ENCODE measurements around the gene RHBDD1. TPM values are rescaled to one million over a fixed set of nuclear protein-coding genes. Genes with fewer than 3 reads are reported as not detected.

RHBDD1 gene
- total and polyA plus RNA-seq, 2 donors = 11.5 to 62.0 TPM

DNA sequence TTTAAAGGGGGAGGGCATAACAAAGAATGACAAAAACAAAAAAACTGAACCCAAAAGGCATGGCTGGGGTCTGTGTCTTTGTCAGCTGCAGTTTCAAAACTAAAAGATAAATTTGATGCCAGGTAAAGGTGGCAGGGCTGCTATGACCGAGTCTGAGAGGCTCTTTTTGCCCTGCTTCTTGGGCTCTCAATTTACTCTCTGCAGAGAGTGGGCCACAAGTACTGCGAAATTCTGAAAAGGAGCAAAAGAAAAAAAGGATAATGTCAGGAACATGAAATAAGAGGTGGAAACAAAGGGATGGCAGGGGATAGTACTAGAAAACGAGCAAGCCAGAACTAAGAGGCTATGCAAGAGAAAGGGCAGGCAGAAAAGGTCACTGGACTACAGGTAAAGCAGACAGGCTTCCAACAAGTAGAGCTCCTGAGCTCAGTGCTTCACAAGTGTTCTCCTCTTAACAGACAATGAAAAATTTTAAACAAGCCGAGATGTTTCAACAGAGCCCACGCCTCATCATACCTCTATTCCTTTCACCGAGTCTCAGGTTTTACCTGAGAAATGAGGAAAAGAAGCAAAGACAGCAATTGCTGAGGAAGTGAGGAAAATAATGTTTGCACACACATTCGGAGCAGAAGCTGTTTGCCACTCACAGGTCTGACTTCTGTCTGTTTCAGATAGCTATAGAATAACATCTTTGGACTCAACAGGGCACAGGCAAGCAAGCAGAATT is 43.5 kb upstream of the RHBDD1 start:
- Histone ChIP-seq H3K27ac (ENCODE audit: low read depth in 1 of 2, low read length in 1 of 2) (peak overlapping the region; percentile 92 to 97), H3K9me3 (ENCODE audit: control insufficient read depth in 2 of 2, insufficient read depth in 1 of 2, low read length in 1 of 2) (peaks cover 0 to 4% of the 10 kb centered on the region in 2 donors), H3K4me3 (ENCODE audit: low read length in 2 of 2) (peak overlapping the region; percentile 76), H3K36me3 (ENCODE audit: control insufficient read depth in 2 of 2, insufficient read depth in 2 of 2, low read length in 1 of 2) (peaks cover 21 to 28% of the 10 kb centered on the region in 2 donors), H3K27me3 (ENCODE audit: control insufficient read depth in 2 of 2, insufficient read depth in 1 of 2, low read length in 1 of 2) (no peaks in the 10 kb centered on the region), H3K4me1 (ENCODE audit: control insufficient read depth in 2 of 2, insufficient read depth in 2 of 2, low read length in 2 of 2) (peaks cover 38 to 47% of the 10 kb centered on the region in 2 donors)
- 71% methylated on average over 7 of the region's 7 CpGs for WGBS
- DNase-seq (ENCODE audit: low read depth in 6 of 9, low spot score in 9 of 9) = peak in 1 of 9 donors; percentile 44

DNA sequence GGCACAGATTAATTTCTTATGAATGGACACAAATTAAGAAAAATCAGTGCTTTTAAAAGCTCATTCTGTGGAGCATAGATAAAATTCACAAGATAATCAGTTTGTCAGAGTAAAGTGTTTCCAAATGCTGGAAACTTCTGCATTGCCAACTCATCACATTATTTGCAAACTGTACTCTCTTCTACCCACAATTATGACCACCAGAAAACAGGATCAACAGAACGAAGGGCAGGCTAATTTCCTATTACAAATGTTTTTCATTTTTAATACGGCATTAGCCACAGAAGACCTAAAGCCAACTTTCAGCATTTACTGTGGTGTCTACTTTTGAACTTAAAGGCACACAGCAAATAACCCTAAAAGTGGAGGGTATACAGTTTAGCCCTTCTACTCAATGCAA is 42.2 kb upstream of the RHBDD1 start:
- 86% methylated on average over 2 of the region's 2 CpGs for WGBS
- Histone ChIP-seq H3K4me1 (ENCODE audit: control insufficient read depth in 2 of 2, insufficient read depth in 2 of 2, low read length in 2 of 2) (peaks cover 42 to 57% of the 10 kb centered on the region in 2 donors), H3K36me3 (ENCODE audit: control insufficient read depth in 2 of 2, insufficient read depth in 2 of 2, low read length in 1 of 2) (peaks cover 29 to 30% of the 10 kb centered on the region in 2 donors), H3K4me3 (ENCODE audit: low read length in 2 of 2) (peak overlapping the region; percentile 32 to 46), H3K27ac (ENCODE audit: low read depth in 1 of 2, low read length in 1 of 2) (peak overlapping the region in 1 of 2 donors; percentile 6), H3K9me3 (ENCODE audit: control insufficient read depth in 2 of 2, insufficient read depth in 1 of 2, low read length in 1 of 2) (peaks cover 1 to 4% of the 10 kb centered on the region in 2 donors), H3K27me3 (ENCODE audit: control insufficient read depth in 2 of 2, insufficient read depth in 1 of 2, low read length in 1 of 2) (peaks cover 0 to 3% of the 10 kb centered on the region in 2 donors)
- no peak for DNase-seq (ENCODE audit: low read depth in 6 of 9, low spot score in 9 of 9)

DNA sequence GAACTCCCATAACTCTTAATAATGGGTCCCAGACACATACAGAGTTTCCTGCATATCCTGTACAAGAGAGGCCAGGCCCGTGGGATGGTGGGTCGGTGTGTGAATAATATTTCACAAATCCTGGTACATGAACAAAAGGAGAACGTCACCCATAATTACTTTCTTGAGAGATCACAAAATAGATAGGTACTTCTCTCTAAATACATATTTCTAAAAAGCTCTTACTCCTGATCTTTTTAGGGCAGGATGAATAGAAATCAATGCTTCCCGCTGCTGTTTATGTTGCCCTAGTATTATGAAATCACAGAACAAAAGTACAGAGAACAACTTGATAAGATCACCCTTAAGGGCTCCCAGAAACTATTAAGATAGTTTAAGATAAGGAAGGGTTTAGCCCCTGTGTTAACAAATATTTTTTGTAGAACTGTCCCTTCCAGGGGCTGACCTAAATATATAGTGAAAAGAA is 41.6 kb upstream of the RHBDD1 start:
- H3K4me3 ChIP-seq (ENCODE audit: low read length in 2 of 2) = peak overlapping the region; percentile 32 to 46
- DNase-seq (ENCODE audit: low read depth in 6 of 9, low spot score in 9 of 9) = no peak

DNA sequence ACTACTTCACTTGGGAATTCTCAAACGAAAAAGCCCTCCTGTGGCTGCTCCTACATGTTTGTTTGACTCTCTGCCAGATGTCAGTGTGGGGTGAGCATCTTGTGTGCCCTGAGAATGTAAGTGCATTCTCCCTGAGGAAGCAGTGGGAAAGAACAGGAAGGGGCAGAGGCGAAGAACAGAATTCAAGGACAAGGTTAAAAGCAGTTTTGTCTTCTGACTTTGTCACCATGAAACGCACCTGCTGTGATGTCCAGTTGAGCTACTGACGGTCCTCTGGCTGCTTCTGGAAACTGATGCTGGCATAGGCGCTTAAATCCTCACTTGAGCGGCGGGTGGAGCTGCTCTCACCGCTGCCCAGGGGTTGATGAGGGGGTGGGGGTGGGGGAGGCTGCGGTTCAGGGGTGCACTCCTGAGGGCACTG is 41.1 kb upstream of the RHBDD1 start:
- WGBS = 85% methylated on average over 9 of the region's 9 CpGs
- Histone ChIP-seq H3K27ac (ENCODE audit: low read depth in 1 of 2, low read length in 1 of 2) (peak overlapping the region; percentile 21 to 41), H3K27me3 (ENCODE audit: control insufficient read depth in 2 of 2, insufficient read depth in 1 of 2, low read length in 1 of 2) (peaks cover 0 to 3% of the 10 kb centered on the region in 2 donors), H3K4me1 (ENCODE audit: control insufficient read depth in 2 of 2, insufficient read depth in 2 of 2, low read length in 2 of 2) (peaks cover 38 to 57% of the 10 kb centered on the region in 2 donors), H3K36me3 (ENCODE audit: control insufficient read depth in 2 of 2, insufficient read depth in 2 of 2, low read length in 1 of 2) (peaks cover 29 to 30% of the 10 kb centered on the region in 2 donors), H3K4me3 (ENCODE audit: low read length in 2 of 2) (peak overlapping the region; percentile 32 to 46), H3K9me3 (ENCODE audit: control insufficient read depth in 2 of 2, insufficient read depth in 1 of 2, low read length in 1 of 2) (peaks cover 1 to 4% of the 10 kb centered on the region in 2 donors)
- DNase-seq (ENCODE audit: low read depth in 6 of 9, low spot score in 9 of 9) = no peak

More for the DNA sequence above, 41.6 kb upstream of the RHBDD1 start:
- Histone ChIP-seq H3K4me1 (ENCODE audit: control insufficient read depth in 2 of 2, insufficient read depth in 2 of 2, low read length in 2 of 2) (peaks cover 42 to 57% of the 10 kb centered on the region in 2 donors), H3K27ac (ENCODE audit: low read depth in 1 of 2, low read length in 1 of 2) (peak overlapping the region in 1 of 2 donors; percentile 6), H3K27me3 (ENCODE audit: control insufficient read depth in 2 of 2, insufficient read depth in 1 of 2, low read length in 1 of 2) (peaks cover 0 to 3% of the 10 kb centered on the region in 2 donors), H3K36me3 (ENCODE audit: control insufficient read depth in 2 of 2, insufficient read depth in 2 of 2, low read length in 1 of 2) (peaks cover 29 to 30% of the 10 kb centered on the region in 2 donors), H3K9me3 (ENCODE audit: control insufficient read depth in 2 of 2, insufficient read depth in 1 of 2, low read length in 1 of 2) (peaks cover 1 to 4% of the 10 kb centered on the region in 2 donors)
- WGBS = 91% methylated on average over 4 of the region's 4 CpGs

DNA sequence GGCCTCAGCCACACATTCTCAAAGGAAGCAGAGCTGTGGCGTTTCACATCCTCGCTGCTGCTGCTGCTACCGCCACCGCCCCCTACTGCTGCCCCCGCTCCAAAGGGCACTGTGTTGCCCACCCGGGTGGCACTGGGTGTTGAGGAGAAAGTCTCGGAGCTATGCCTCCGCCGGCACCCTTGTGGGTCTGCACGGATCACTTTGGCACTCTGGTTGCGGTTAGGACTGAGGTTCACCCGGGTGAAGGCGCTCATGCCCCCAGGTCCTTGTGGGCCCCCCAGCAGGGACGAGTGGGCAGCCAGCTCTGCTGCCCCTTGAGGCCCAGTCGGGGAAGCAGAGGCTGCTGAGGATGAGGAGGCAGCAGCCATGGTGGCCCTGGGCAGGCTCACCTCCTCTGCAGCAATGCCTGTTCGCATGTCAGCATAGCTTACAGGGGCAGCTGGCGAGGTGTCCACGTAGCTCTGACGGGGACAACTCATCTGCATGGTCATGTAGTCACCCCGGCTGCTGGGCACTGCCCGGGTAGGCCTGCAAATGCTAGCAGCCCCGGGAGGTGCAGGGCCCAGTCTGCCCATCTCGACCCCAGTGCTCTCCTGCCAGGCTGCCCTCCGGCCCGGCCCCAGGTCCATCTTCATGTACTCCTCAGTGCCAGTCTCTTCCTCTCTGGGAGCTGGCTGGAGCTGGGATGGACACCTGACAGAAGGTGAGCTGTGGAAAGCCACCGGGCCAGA is 40.4 kb upstream of the RHBDD1 start:
- DNase-seq (ENCODE audit: low read depth in 6 of 9, low spot score in 9 of 9) = no peak
- peaks cover 0 to 3% of the 10 kb centered on the region in 2 donors for H3K27me3 ChIP-seq (ENCODE audit: control insufficient read depth in 2 of 2, insufficient read depth in 1 of 2, low read length in 1 of 2)
- peak overlapping the region; percentile 12 to 46 for H3K4me3 ChIP-seq (ENCODE audit: low read length in 2 of 2)
- peaks cover 33 to 60% of the 10 kb centered on the region in 2 donors for H3K4me1 ChIP-seq (ENCODE audit: control insufficient read depth in 2 of 2, insufficient read depth in 2 of 2, low read length in 2 of 2)
- peak overlapping the region; percentile 41 to 68 for H3K27ac ChIP-seq (ENCODE audit: low read depth in 1 of 2, low read length in 1 of 2)
- 95% methylated on average over 26 of the region's 26 CpGs for WGBS
- H3K36me3 ChIP-seq (ENCODE audit: control insufficient read depth in 2 of 2, insufficient read depth in 2 of 2, low read length in 1 of 2) = peaks cover 29 to 30% of the 10 kb centered on the region in 2 donors
- peaks cover 1 to 4% of the 10 kb centered on the region in 2 donors for H3K9me3 ChIP-seq (ENCODE audit: control insufficient read depth in 2 of 2, insufficient read depth in 1 of 2, low read length in 1 of 2)

DNA sequence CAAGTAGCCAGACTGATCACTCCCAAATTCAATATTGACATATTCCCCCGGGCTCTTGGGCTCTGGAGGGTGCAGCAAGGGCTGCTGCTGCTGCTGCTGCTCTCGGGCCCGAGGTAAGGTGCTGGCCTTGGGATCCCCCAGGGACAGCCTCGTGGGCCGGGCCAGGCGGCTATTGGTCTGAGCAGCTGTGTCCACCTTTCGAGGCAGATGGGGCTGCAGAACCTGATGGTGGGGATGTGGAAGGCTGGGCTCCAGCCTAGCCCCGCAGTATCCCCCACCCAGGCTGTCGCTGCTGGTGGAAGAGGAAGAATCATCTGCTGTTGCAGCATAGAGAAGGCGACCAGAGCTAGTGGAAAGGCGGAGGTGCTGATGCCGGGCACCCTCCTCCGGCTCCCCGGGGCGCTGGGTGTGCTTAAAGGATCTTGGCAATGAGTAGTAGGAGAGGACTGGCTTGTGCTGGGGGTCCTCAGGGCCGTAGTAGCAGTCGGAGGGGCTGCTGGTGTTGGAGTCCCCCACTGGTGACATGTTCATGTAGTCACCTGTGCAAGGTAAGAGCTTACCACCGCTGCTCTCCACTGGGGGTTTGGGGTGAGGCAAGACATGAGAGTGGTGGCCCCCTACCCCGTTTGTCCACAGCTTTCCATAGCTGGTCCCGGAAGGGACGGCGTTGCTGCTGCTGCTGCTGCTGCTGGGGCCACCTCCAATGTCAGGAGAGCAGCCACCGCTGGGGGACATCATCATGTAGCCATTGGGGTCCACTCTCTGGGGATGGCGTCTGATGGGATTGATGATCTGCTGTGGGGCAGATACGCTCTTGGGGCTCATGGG is 39.6 kb upstream of the RHBDD1 start:
- peaks cover 1 to 2% of the 10 kb centered on the region in 2 donors for H3K9me3 ChIP-seq (ENCODE audit: control insufficient read depth in 2 of 2, insufficient read depth in 1 of 2, low read length in 1 of 2)
- no peak for DNase-seq (ENCODE audit: low read depth in 6 of 9, low spot score in 9 of 9)
- H3K4me1 ChIP-seq (ENCODE audit: control insufficient read depth in 2 of 2, insufficient read depth in 2 of 2, low read length in 2 of 2) = peaks cover 34 to 59% of the 10 kb centered on the region in 2 donors
- H3K27me3 ChIP-seq (ENCODE audit: control insufficient read depth in 2 of 2, insufficient read depth in 1 of 2, low read length in 1 of 2) = peaks cover 0 to 3% of the 10 kb centered on the region in 2 donors
- peak overlapping the region in 1 of 2 donors; percentile 68 for H3K27ac ChIP-seq (ENCODE audit: low read depth in 1 of 2, low read length in 1 of 2)
- peaks cover 29 to 30% of the 10 kb centered on the region in 2 donors for H3K36me3 ChIP-seq (ENCODE audit: control insufficient read depth in 2 of 2, insufficient read depth in 2 of 2, low read length in 1 of 2)
- WGBS = 94% methylated on average over 25 of the region's 25 CpGs
- H3K4me3 ChIP-seq (ENCODE audit: low read length in 2 of 2) = peak overlapping the region in 1 of 2 donors; percentile 87

DNA sequence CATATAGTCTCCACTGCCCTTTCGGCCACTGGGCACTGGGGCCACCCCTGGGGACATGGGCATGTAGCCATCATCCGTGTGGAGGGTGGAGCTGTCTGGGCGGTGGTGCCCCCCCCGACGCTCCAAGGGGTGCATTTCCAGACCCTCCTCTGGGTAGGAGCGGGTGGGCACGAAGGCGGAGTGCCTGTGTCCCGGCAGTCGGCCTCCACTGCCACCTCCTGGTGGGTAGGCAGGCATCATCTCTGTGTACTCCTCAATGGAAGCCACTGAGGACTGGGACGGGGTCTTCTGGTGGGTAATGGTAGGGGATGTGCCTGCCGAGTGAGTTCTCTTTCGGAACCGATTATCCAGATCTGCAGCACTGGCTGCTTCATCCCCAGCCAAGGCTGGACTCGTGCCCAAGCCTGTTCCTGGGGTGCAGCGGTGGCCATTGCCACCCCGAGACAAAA is 39.0 kb upstream of the RHBDD1 start:
- Histone ChIP-seq H3K27ac (ENCODE audit: low read depth in 1 of 2, low read length in 1 of 2) (peak overlapping the region in 1 of 2 donors; percentile 37), H3K4me3 (ENCODE audit: low read length in 2 of 2) (peak overlapping the region; percentile 87 to 88), H3K4me1 (ENCODE audit: control insufficient read depth in 2 of 2, insufficient read depth in 2 of 2, low read length in 2 of 2) (peaks cover 36 to 65% of the 10 kb centered on the region in 2 donors), H3K36me3 (ENCODE audit: control insufficient read depth in 2 of 2, insufficient read depth in 2 of 2, low read length in 1 of 2) (peaks cover 29 to 30% of the 10 kb centered on the region in 2 donors), H3K27me3 (ENCODE audit: control insufficient read depth in 2 of 2, insufficient read depth in 1 of 2, low read length in 1 of 2) (peaks cover 0 to 3% of the 10 kb centered on the region in 2 donors), H3K9me3 (ENCODE audit: control insufficient read depth in 2 of 2, insufficient read depth in 1 of 2, low read length in 1 of 2) (peaks cover 0 to 1% of the 10 kb centered on the region in 2 donors)
- 86% methylated on average over 17 of the region's 17 CpGs for WGBS
- peak in 2 of 9 donors; percentile 30 to 45 for DNase-seq (ENCODE audit: low read depth in 6 of 9, low spot score in 9 of 9)

DNA sequence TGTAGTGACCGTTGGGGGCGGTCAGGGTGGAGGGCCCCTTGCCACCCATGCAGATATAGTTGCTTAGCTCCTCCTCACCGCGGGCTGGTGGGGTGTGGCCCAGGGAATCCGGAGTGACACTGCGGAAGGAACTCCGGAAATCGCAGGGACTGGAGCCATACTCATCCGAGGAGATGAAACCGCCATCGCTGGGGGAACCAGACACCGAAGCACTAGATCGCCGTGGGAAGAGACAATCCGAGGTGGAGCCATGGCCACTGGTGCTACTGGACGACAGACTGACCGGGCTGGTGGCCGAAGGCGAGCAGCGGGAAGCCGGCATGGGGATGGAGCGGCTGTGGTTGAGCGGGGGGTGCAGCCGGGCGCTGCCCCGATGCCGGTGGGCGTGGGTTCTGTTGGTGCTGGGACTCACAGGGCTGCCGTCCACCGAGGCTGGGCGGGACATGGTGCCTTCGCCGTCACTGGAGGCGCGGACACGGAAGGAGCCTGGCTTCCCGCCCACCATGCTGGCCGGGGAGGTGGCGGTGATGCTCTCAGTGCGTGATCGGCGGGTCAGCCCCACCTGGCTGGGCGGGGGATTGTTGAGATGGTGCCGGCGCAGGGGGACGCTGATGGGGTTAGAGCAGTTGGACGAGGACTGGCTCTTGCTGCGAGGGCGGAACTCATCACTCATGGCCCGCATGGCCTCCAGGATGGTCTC is 38.4 kb upstream of the RHBDD1 start:
- Histone ChIP-seq H3K27ac (ENCODE audit: low read depth in 1 of 2, low read length in 1 of 2) (no peak overlapping the region), H3K27me3 (ENCODE audit: control insufficient read depth in 2 of 2, insufficient read depth in 1 of 2, low read length in 1 of 2) (peaks cover 0 to 3% of the 10 kb centered on the region in 2 donors), H3K4me3 (ENCODE audit: low read length in 2 of 2) (peak overlapping the region; percentile 87 to 88), H3K9me3 (ENCODE audit: control insufficient read depth in 2 of 2, insufficient read depth in 1 of 2, low read length in 1 of 2) (peaks cover 0 to 1% of the 10 kb centered on the region in 2 donors), H3K4me1 (ENCODE audit: control insufficient read depth in 2 of 2, insufficient read depth in 2 of 2, low read length in 2 of 2) (peaks cover 31 to 60% of the 10 kb centered on the region in 2 donors), H3K36me3 (ENCODE audit: control insufficient read depth in 2 of 2, insufficient read depth in 2 of 2, low read length in 1 of 2) (peaks cover 29 to 30% of the 10 kb centered on the region in 2 donors)
- WGBS = 95% methylated on average over 50 of the region's 50 CpGs
- no peak for DNase-seq (ENCODE audit: low read depth in 6 of 9, low spot score in 9 of 9)

Data from thymus (tissue), 11 donors.